DMS53 treated with DMSO at 0.1 percent for 48 hours (cell line): ENCODE data around the gene GAB1.
A peak's percentile ranks its signal among the peaks of the same experiment; 100 is the strongest.

Source experiments
- DNase-seq: peaks from one replicate; lab custom pipeline; 2025; ENCODE audit not compliant: unreplicated experiment; lab: John Stamatoyannopoulos, UW

The GAB1 gene

GRCh38 chr4:143473334-143474126 lies 136.9 kb downstream of the GAB1 start:
- no peak for DNase-seq

- no peak for DNase-seq
These were observed 140.8 kb downstream of the GAB1 start for GRCh38 chr4:143477487-143477886.

GRCh38 chr4:143481361-143481760 lies 144.7 kb downstream of the GAB1 start:
- DNase-seq = no peak

- peak; percentile 35 for DNase-seq
These were observed 146.2 kb downstream of the GAB1 start for GRCh38 chr4:143482840-143483239.

- DNase-seq = no peak
These were observed 149.6 kb downstream of the GAB1 start for GRCh38 chr4:143486314-143486713.

- DNase-seq = no peak
These were observed 152.0 kb downstream of the GAB1 start for GRCh38 chr4:143488687-143489086.

- no peak for DNase-seq
These were observed 152.4 kb downstream of the GAB1 start for GRCh38 chr4:143489106-143489505.

- DNase-seq = no peak
These were observed 161.3 kb downstream of the GAB1 start for GRCh38 chr4:143498021-143498420.

GRCh38 chr4:143502231-143502630 lies 165.6 kb downstream of the GAB1 start:
- DNase-seq = no peak

GRCh38 chr4:143506031-143506430 lies 169.4 kb downstream of the GAB1 start:
- no peak for DNase-seq

- no peak for DNase-seq
These were observed 175.2 kb downstream of the GAB1 start for GRCh38 chr4:143511906-143512305.

- DNase-seq = no peak
These were observed 176.3 kb downstream of the GAB1 start for GRCh38 chr4:143512978-143513313.

GRCh38 chr4:143513314-143514168 lies 176.9 kb downstream of the GAB1 start, which contains the start of gene SMARCA5:
Gene SMARCA5 (plus strand): TSS chr4:143513702. CDS start chr4:143513925, 223 bp downstream.
- DNase-seq = peak; percentile 92

- DNase-seq = no peak
These were observed 177.5 kb downstream of the GAB1 start for GRCh38 chr4:143514169-143514495.

- no peak for DNase-seq
These were observed 177.8 kb downstream of the GAB1 start for GRCh38 chr4:143514497-143514896.

GRCh38 chr4:143514901-143515300 lies 178.2 kb downstream of the GAB1 start:
- DNase-seq = no peak

- DNase-seq = no peak
These were observed 179.2 kb downstream of the GAB1 start for GRCh38 chr4:143515905-143516304.

GRCh38 chr4:143517764-143518163 lies 181.1 kb downstream of the GAB1 start:
- DNase-seq = no peak
